Measurements from ENCODE around the gene RNF5.

Gene RNF5

DNA sequence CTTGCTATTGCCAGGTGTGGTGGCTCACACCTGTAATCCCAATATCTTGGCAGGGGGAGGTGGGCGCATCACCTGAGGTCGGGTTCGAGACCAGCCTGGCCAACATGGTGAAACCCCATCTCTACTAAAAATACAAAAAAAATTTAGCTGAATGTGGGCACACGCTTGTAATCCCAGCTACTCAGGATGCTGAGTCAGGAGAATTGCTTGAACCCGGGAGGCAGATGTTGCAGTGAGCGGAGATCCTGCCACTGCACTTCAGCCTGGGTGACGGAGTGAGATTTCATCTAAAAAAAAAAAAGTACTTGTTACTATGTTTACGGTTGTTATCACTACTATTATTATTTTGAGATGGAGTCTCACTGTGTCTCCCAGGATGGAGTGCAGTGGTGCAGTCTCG, 21.3 kb upstream of the RNF5 start:
- H3K27ac Mint-ChIP-seq: no peak overlapping the region
- H3K36me3 Mint-ChIP-seq (ENCODE audit: insufficient read depth): peaks cover 12% of the 10 kb centered on the region
- DNase-seq: no peak
- no peaks in the 10 kb centered on the region for H3K9me3 Mint-ChIP-seq
- H3K27me3 Mint-ChIP-seq: peaks cover 0 to 4% of the 10 kb centered on the region in 2 donors
- H3K4me3 Mint-ChIP-seq: no peak overlapping the region
- peaks cover 28 to 29% of the 10 kb centered on the region in 2 donors for H3K4me1 Mint-ChIP-seq (ENCODE audit: low read depth in 2 of 2)
- ATAC-seq (replicated peaks): no peak

DNA sequence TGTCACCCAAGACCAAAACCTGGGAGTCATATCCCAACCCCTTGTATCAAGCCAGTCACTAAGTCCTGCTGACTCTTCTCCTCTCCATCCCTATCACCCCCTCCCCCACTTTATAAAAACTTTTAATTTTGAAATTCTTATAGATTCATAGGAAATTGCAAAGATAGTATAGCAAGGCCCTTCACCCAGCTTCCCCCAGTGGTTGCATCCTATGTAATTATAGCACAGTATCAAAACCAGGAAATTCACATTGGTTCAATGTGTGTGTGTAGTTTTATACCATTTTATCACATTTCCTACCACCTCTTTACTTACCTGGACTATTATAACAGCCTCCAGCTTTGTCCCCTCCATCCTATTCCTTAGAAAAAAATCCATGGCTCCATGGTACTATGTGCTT, 20.2 kb upstream of the RNF5 start:
- no peaks in the 10 kb centered on the region for H3K9me3 Mint-ChIP-seq
- DNase-seq (no peak), ATAC-seq (replicated peaks) (no peak)

DNA sequence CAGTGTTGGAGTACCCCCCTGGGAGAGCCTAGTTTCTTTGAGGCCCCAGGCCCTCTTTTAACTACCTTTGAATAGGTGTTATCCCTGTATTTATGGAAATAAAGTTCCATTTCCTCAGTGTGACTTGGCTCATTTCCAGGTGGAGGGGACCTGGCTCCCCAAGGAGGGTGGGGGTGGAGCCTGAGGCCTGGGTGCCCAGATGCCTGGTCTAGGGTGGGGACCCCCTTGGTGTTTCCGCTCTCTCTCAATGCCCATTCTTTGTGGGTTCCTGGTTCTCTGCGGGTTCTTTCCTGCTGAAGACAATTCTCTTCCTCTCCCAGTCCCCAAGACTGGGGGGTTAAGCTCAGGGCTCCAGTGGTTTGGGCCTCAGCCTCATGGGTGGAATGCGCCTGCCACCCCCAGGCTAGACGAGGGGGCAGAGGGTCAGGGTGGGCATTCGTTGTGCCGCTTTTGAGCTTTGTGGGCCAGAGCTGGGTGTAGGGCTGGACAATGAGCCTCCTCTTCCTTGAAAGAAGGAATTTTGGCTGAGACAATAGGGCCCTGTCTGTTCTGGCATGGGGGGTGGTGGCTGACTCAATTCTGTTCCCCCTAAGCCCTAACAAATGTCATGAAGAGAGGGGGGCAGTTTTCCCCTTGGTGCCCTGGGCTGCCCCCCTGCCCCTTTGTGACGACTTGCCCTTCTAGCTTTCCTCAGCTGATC, 14.5 kb upstream of the RNF5 start:
- H3K36me3 Mint-ChIP-seq (ENCODE audit: insufficient read depth): peaks cover 10% of the 10 kb centered on the region
- no peaks in the 10 kb centered on the region for H3K27me3 Mint-ChIP-seq
- H3K4me3 Mint-ChIP-seq: no peak overlapping the region
- no peak overlapping the region for H3K27ac Mint-ChIP-seq
- H3K9me3 Mint-ChIP-seq: no peaks in the 10 kb centered on the region
- ATAC-seq (replicated peaks) (no peak), DNase-seq (no peak)
- peaks cover 5 to 6% of the 10 kb centered on the region in 2 donors for H3K4me1 Mint-ChIP-seq (ENCODE audit: low read depth in 2 of 2)

More for the DNA sequence above, 20.2 kb upstream of the RNF5 start:
- no peak overlapping the region for H3K4me3 Mint-ChIP-seq
- H3K36me3 Mint-ChIP-seq (ENCODE audit: insufficient read depth): peaks cover 7% of the 10 kb centered on the region
- peaks cover 26 to 28% of the 10 kb centered on the region in 2 donors for H3K4me1 Mint-ChIP-seq (ENCODE audit: low read depth in 2 of 2)
- H3K27me3 Mint-ChIP-seq: no peaks in the 10 kb centered on the region
- no peak overlapping the region for H3K27ac Mint-ChIP-seq

DNA sequence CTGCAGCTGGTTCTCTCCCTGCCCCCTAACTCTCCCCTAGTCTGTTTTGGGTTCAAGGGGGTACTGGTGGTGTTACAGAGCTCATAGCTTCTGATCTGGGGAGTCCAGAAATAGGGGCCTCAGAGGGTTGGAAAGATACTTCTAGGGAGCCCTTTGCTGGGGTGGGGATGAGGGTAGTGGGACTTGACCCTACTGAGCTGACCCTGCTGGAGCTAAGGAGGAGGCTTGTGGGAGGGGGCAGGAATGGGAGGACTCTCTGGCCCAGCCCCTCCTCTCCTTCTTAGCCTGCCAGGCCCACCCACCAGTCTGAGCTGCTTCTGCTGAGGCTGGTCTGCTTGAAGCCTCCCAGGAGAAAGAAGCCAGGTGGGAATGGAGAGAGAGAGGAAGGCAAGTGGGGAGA, 13.9 kb upstream of the RNF5 start, which contains the start of gene EGFL8:
Gene EGFL8 (plus strand): TSS at position 301 of the 400 bp plus-strand sequence. CDS start 1,571 bp downstream, outside the sequence.
- Mint-ChIP-seq H3K4me3 (no peak within 1 kb of the TSS), H3K27me3 (no peaks in the 10 kb centered on the region), H3K4me1 (ENCODE audit: low read depth in 2 of 2) (peaks cover 5 to 6% of the 10 kb centered on the region in 2 donors), H3K36me3 (ENCODE audit: insufficient read depth) (peaks cover 10% of the 10 kb centered on the region), H3K27ac (no peak within 1 kb of the TSS), H3K9me3 (no peaks in the 10 kb centered on the region)
- DNase-seq (no peak), ATAC-seq (replicated peaks) (no peak)

DNA sequence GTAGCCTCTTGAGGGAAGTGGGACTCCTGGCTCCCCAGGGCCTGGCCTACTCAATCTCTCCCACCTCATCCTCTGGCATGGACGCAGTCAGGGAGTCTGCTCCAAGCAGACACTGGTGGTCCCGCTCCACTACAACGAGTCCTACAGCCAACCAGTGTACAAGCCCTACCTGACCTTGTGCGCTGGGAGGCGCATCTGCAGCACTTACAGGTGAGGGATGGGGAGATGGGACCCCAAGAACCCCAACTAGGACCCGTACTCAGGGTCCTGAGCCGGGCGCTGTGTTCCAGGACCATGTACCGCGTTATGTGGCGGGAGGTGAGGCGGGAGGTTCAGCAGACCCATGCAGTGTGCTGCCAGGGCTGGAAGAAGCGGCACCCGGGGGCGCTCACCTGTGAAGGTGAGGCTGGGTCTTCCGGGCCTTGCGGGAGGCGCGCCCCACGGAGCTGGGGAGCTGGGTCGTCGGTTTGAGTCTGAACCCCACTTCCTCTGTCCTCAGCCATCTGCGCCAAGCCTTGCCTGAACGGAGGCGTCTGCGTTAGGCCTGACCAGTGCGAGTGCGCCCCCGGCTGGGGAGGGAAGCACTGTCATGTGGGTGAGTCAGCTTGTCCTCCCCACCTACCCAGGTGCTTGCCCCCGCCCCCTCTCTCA, 11.7 kb upstream of the RNF5 start:
- ATAC-seq (replicated peaks) (no peak), DNase-seq (no peak)
- no peak overlapping the region for H3K4me3 Mint-ChIP-seq
- no peaks in the 10 kb centered on the region for H3K27me3 Mint-ChIP-seq
- H3K27ac Mint-ChIP-seq: no peak overlapping the region
- H3K9me3 Mint-ChIP-seq: no peaks in the 10 kb centered on the region
- H3K4me1 Mint-ChIP-seq (ENCODE audit: low read depth in 2 of 2): peaks cover 9 to 11% of the 10 kb centered on the region in 2 donors
- peaks cover 10% of the 10 kb centered on the region for H3K36me3 Mint-ChIP-seq (ENCODE audit: insufficient read depth)

DNA sequence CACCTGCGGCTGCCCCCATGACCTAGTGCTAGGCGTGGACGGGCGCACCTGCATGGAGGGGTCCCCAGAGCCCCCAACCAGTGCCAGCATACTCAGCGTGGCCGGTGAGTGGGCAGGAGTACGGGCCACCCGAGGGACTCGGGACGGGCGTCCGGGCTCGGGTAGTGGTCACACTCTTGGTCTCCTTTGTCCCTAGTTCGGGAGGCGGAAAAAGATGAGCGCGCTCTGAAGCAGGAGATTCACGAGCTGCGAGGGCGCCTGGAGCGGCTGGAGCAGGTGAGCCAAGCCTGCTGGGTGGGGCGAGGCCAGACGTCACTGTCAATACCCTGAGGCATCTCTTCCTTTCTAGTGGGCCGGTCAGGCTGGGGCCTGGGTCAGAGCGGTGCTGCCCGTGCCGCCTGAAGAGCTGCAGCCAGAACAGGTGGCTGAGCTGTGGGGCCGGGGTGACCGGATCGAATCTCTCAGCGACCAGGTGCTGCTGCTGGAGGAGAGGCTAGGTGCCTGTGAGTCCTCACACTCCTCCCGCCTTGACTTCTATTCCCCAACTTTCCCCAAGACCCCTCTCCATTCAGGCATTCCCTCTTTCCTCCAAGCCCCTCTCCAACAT, 10.9 kb upstream of the RNF5 start:
- Mint-ChIP-seq H3K27ac (peak overlapping the region in 1 of 2 donors; percentile 24), H3K27me3 (no peaks in the 10 kb centered on the region), H3K4me3 (no peak overlapping the region), H3K4me1 (ENCODE audit: low read depth in 2 of 2) (peaks cover 9 to 11% of the 10 kb centered on the region in 2 donors), H3K9me3 (no peaks in the 10 kb centered on the region), H3K36me3 (ENCODE audit: insufficient read depth) (peaks cover 10% of the 10 kb centered on the region)
- no peak for DNase-seq
- no peak for ATAC-seq (replicated peaks)

DNA sequence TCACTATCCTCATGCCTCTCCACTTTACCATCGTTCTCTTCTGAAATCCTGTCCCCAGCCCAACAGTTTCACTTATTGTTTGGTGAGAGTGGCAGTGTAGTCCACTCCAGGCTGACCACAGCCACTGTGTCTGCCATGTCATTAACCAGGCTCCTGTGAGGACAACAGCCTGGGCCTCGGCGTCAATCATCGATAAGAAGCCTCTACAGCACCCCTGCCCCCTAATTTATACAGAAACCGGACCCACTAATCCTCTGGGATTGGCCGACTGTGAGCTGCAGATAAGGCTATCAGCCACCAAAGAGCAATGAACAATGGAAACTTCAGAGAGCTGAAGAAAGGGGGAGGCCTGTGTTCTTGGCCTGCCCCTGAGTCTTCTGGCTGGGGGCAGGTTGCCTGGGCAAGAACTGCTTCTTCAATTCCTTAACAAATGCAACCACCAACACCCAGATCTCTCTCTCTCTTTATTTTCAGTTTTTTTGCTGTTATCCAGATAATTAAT, 10.4 kb upstream of the RNF5 start:
- no peaks in the 10 kb centered on the region for H3K27me3 Mint-ChIP-seq
- H3K4me1 Mint-ChIP-seq (ENCODE audit: low read depth in 2 of 2): peaks cover 9 to 11% of the 10 kb centered on the region in 2 donors

DNA sequence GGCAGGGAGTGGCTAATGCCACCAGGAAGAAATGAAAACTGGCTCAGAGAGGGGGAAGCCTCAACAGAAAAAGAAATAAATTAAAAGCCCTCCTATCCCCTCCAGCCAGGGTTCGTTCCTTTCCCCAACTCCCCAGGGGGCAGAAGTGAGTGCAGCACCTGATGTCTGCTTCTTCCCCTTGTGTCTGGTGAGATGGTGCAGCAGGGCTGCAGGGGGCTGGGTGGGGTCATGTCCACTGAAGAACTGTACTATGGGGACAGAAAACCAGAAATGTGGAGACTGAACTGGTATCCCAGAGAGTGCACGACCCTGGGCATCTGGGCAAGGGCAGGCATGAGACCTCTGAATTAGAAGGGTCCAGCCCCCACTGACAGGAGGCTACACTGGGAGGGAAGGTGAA, 9.9 kb upstream of the RNF5 start:
- Mint-ChIP-seq H3K4me1 (ENCODE audit: low read depth in 2 of 2) (peaks cover 11 to 12% of the 10 kb centered on the region in 2 donors), H3K27me3 (no peaks in the 10 kb centered on the region), H3K27ac (peak overlapping the region in 1 of 2 donors; percentile 49), H3K9me3 (no peaks in the 10 kb centered on the region), H3K4me3 (no peak overlapping the region), H3K36me3 (ENCODE audit: insufficient read depth) (peaks cover 10% of the 10 kb centered on the region)
- ATAC-seq (replicated peaks) (no peak), DNase-seq (no peak)

More for the DNA sequence above, 10.4 kb upstream of the RNF5 start:
- H3K4me3 Mint-ChIP-seq: no peak overlapping the region
- peaks cover 10% of the 10 kb centered on the region for H3K36me3 Mint-ChIP-seq (ENCODE audit: insufficient read depth)
- H3K27ac Mint-ChIP-seq: peak overlapping the region; percentile 24 to 49
- DNase-seq (no peak), ATAC-seq (replicated peaks) (no peak)
- H3K9me3 Mint-ChIP-seq: no peaks in the 10 kb centered on the region

DNA sequence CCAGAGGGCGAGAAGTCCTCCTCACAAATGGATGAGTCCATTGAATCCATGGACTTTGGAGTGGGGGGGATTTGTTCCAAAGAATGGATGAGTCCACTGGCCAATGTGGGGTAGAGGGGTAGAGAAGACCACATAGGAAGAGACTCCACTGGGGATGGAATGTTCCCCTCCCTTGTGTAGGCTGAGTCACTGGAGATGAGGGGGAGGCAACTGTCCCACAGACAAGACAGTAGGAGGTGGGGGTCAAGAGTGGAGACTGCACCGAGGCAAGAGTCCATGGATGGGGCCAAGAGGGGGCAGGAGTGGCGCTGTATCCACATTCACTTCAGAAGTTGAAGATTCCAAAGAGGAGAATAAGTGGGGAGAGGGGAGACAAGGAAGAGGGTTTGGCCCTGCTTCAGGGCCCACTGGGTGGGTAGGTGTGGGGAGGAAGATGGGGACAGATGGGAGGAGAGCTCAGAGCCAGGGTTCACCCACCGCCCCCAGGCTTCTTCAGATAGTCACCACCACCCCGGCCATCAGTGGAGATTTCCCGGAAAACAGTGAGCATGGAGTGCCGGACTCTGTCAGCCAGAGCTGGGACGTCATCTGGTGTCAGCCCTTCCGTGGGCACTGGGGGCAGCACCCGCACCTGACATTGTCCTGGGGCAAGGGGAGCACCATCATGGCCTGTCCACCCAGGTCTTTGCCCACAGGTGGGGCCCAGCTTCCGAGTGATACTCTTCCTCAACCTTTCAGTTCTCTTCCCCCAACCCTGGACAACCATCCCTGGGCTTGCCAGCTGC, 9.2 kb upstream of the RNF5 start:
- Mint-ChIP-seq H3K36me3 (ENCODE audit: insufficient read depth) (peaks cover 10% of the 10 kb centered on the region), H3K4me3 (no peak overlapping the region), H3K27ac (peak overlapping the region in 1 of 2 donors; percentile 62), H3K9me3 (no peaks in the 10 kb centered on the region), H3K27me3 (no peaks in the 10 kb centered on the region), H3K4me1 (ENCODE audit: low read depth in 2 of 2) (peaks cover 18 to 19% of the 10 kb centered on the region in 2 donors)
- DNase-seq: no peak
- ATAC-seq (replicated peaks): no peak

DNA sequence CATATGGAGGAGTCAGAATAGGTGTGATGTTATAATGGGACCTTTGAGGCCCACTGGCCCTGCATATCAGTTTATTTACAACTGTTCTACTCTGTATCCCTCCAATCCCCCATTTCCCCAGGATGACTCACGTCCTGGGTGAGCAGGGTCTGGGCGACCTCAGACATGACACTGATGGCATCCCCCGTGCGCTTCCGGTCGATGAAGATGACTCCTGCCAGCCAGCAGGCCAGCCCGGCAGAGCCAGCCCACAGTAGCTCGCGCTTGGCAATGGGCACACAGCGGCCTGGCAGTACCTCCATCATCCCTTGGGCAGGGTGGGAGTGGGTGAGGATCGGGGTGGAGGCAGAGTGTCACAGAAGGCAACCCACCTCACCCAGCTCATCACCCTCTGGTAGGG, 7.9 kb upstream of the RNF5 start:
- Mint-ChIP-seq H3K27ac (peak overlapping the region in 1 of 2 donors; percentile 36), H3K36me3 (ENCODE audit: insufficient read depth) (peaks cover 7% of the 10 kb centered on the region), H3K9me3 (no peaks in the 10 kb centered on the region), H3K27me3 (no peaks in the 10 kb centered on the region), H3K4me3 (no peak overlapping the region), H3K4me1 (ENCODE audit: low read depth in 2 of 2) (peaks cover 17 to 23% of the 10 kb centered on the region in 2 donors)
- ATAC-seq (replicated peaks) (no peak), DNase-seq (no peak)

DNA sequence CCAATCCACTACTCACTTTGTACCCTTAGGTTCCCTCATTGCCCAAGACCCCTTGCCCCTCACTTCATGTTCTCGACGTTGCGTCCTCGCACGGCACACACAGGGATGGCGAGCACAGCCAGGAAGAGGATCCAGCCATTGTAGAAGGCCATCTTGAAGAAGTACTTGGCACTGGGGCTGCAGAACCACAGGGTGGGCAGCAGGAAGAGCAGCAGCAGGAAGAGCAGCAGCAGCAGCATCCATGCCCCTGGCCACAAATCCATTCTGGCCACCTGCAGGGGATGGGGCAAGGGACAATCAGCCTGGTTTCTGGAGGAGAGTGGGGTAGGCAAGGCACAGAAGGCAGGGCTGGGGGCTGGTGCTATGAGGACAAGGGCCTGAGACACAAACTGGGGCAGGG, 7.0 kb upstream of the RNF5 start:
- ATAC-seq (replicated peaks) (no peak), DNase-seq (no peak)
- Mint-ChIP-seq H3K27me3 (no peaks in the 10 kb centered on the region), H3K4me3 (no peak overlapping the region), H3K4me1 (ENCODE audit: low read depth in 2 of 2) (peaks cover 20 to 28% of the 10 kb centered on the region in 2 donors), H3K36me3 (ENCODE audit: insufficient read depth) (peaks cover 7% of the 10 kb centered on the region), H3K27ac (no peak overlapping the region), H3K9me3 (no peaks in the 10 kb centered on the region)

DNA sequence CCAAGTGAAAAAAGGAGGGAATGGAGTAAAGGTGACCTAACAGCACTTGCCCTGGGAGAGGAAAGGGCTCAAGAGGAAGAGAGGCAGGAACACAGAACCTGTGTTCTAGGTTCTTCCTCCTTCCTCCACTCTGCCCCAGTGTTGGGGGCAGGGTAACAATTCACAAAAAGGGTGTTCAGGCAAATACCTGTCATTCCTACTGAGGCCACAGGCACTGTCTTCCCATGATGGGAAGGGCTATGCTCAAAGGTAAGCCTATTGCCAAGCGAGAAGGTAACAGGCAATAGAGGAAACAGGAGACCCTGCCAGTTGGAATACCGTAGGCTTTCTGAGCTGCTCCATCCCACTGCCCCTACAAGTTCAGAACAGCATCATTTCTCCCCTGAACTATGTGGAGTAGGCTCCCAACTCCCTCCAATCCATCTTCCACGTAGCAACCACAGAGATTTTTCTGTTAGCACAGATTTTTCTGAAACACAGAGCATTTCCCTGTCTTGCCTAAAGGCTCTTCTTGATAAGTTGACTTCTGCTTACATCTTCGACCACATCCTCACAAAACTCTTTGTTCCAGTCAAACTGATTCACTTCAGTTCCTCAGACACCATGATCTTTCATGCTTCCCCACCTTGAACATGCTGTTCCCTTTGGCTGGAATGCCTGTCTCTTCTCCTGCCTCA, 5.0 kb upstream of the RNF5 start:
- Mint-ChIP-seq H3K4me1 (ENCODE audit: low read depth in 2 of 2) (peaks cover 33 to 41% of the 10 kb centered on the region in 2 donors), H3K36me3 (ENCODE audit: insufficient read depth) (peaks cover 12% of the 10 kb centered on the region), H3K27me3 (no peaks in the 10 kb centered on the region), H3K27ac (no peak overlapping the region), H3K9me3 (no peaks in the 10 kb centered on the region), H3K4me3 (no peak overlapping the region)
- ATAC-seq (replicated peaks) (no peak), DNase-seq (no peak)

DNA sequence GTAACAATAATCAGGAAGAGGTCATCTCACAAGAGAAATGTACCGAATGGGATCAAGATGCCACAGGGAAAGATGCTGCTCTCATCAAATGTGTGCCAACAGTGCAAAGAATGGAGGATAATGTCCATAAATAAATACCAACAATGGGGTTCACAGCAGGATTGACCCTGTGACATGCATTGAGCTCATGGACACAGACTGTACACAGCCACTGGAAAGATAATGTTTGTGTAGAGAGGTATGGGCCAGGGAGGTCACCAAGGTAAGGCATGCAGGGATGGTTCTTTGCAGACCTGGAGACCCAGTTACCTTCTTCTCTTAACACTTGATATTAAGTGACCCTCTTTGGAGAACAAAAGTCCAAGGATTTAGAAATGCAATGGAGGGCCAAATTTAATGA, 3.8 kb upstream of the RNF5 start:
- H3K4me1 Mint-ChIP-seq (ENCODE audit: low read depth in 2 of 2): peaks cover 45 to 51% of the 10 kb centered on the region in 2 donors
- peak overlapping the region; percentile 3 to 69 for H3K4me3 Mint-ChIP-seq
- no peaks in the 10 kb centered on the region for H3K27me3 Mint-ChIP-seq
- peaks cover 9% of the 10 kb centered on the region for H3K36me3 Mint-ChIP-seq (ENCODE audit: insufficient read depth)
- no peaks in the 10 kb centered on the region for H3K9me3 Mint-ChIP-seq
- no peak for DNase-seq
- ATAC-seq (replicated peaks): no peak
- H3K27ac Mint-ChIP-seq: no peak overlapping the region

Data from effector memory CD8-positive, alpha-beta T cell (primary cell).